Measurements from ENCODE around the gene MPHOSPH9.

DNA sequence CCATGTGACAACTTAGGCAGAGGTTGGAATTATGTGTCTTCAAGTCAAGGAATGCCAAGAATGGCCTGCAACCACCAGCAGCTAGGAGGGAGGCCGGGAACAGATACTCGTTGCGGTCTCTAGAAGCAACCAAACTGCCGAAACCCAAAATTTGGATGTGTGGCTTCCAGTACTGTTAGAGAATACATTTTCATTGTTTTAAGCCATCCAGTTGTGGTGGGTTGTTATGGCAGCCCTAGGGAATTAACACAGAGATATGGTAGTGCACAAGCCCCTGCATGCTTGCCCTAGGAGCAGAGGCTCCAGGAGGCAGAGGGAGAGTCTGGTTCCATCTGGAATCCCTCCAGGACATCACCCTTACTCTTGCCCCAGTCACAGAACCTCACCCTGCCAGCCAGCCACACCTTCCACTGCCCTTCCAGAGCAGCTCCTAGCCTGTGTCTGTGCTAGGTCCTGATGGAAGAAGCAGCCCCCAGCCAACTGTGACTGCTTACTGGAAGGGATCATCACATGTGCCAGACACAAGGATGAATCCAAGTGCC, 101.6 kb downstream of the MPHOSPH9 start:
- TF ChIP-seq CTCF (CRISPR knock-in tag; IDR thresholded peaks at IDR 0.05), result no peak
- TF ChIP-seq, protein P1, sequence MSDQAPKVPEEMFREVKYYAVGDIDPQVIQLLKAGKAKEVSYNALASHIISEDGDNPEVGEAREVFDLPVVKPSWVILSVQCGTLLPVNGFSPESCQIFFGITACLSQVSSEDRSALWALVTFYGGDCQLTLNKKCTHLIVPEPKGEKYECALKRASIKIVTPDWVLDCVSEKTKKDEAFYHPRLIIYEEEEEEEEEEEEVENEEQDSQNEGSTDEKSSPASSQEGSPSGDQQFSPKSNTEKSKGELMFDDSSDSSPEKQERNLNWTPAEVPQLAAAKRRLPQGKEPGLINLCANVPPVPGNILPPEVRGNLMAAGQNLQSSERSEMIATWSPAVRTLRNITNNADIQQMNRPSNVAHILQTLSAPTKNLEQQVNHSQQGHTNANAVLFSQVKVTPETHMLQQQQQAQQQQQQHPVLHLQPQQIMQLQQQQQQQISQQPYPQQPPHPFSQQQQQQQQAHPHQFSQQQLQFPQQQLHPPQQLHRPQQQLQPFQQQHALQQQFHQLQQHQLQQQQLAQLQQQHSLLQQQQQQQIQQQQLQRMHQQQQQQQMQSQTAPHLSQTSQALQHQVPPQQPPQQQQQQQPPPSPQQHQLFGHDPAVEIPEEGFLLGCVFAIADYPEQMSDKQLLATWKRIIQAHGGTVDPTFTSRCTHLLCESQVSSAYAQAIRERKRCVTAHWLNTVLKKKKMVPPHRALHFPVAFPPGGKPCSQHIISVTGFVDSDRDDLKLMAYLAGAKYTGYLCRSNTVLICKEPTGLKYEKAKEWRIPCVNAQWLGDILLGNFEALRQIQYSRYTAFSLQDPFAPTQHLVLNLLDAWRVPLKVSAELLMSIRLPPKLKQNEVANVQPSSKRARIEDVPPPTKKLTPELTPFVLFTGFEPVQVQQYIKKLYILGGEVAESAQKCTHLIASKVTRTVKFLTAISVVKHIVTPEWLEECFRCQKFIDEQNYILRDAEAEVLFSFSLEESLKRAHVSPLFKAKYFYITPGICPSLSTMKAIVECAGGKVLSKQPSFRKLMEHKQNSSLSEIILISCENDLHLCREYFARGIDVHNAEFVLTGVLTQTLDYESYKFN (CRISPR knock-in tag; conservative IDR thresholded peaks at IDR 0.05), result no peak
- TF ChIP-seq YY1 (IDR thresholded peaks at IDR 0.05; ENCODE audit: insufficient read depth, insufficient replicate concordance, low read depth, low read length), result no peak
- no peak for TF ChIP-seq ZNF138 (CRISPR knock-in tag; IDR thresholded peaks at IDR 0.05; ENCODE audit: low read depth)
- no peak for TF ChIP-seq POLR2A (IDR thresholded peaks at IDR 0.05; ENCODE audit: insufficient read depth in 1 of 2, low read depth in 2 of 2, low read length in 2 of 2)
- no peak for TF ChIP-seq KLF15 (CRISPR knock-in tag; IDR thresholded peaks at IDR 0.05; ENCODE audit: borderline replicate concordance)
- TF ChIP-seq, protein P2, sequence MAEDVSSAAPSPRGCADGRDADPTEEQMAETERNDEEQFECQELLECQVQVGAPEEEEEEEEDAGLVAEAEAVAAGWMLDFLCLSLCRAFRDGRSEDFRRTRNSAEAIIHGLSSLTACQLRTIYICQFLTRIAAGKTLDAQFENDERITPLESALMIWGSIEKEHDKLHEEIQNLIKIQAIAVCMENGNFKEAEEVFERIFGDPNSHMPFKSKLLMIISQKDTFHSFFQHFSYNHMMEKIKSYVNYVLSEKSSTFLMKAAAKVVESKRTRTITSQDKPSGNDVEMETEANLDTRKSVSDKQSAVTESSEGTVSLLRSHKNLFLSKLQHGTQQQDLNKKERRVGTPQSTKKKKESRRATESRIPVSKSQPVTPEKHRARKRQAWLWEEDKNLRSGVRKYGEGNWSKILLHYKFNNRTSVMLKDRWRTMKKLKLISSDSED (CRISPR knock-in tag; IDR thresholded peaks at IDR 0.05), result no peak
- no peak for TF ChIP-seq ZBTB38 (CRISPR knock-in tag; IDR thresholded peaks at IDR 0.05)
